SU-DHL-6 (cell line): ENCODE measurements around the gene ADD3.

Experiments
- CTCF ChIP-seq: fragments of 200-600 bp; sonication (generic); IDR thresholded peaks from one replicate; pipeline ENCODE4 v1.5.1; 2017; ENCODE audit warnings: antibody characterized with exemption, mild to moderate bottlenecking, low read length, moderate library complexity; ENCODE audit not compliant: insufficient read depth, poor library complexity, severe bottlenecking
- EZH2phosphoT487 ChIP-seq: fragments of 200-600 bp; sonication (generic), shearing (Covaris generic); conservative IDR thresholded peaks from 2 replicates; pipeline ENCODE4 v1.6.1; 2018; ENCODE audit warnings: mild to moderate bottlenecking, antibody characterized with exemption, low read length, moderate library complexity, mixed read lengths

- TF ChIP-seq CTCF (no peak), EZH2phosphoT487 (no peak)
Measured at GRCh38 chr10:110179220-110179619, 171.4 kb downstream of the ADD3 start.
